SIG-M5 treated with dmso at 0.1 percent for 504 hours (cell line): ENCODE results near the gene TWNK.
A peak's percentile ranks its signal among the peaks of the same experiment; 100 is the strongest.

Source experiments
- DNase-seq: peaks from one replicate; lab custom pipeline; 2025; ENCODE audit not compliant: unreplicated experiment; lab: John Stamatoyannopoulos, UW

TWNK gene

GRCh38 chr10:100996678-100997359, 9.5 kb downstream of the TWNK start:
- DNase-seq, result peak; percentile 22

- DNase-seq, result peak; percentile 52
Observed at GRCh38 chr10:100997360-100998182, 10.2 kb downstream of the TWNK start.

DNA sequence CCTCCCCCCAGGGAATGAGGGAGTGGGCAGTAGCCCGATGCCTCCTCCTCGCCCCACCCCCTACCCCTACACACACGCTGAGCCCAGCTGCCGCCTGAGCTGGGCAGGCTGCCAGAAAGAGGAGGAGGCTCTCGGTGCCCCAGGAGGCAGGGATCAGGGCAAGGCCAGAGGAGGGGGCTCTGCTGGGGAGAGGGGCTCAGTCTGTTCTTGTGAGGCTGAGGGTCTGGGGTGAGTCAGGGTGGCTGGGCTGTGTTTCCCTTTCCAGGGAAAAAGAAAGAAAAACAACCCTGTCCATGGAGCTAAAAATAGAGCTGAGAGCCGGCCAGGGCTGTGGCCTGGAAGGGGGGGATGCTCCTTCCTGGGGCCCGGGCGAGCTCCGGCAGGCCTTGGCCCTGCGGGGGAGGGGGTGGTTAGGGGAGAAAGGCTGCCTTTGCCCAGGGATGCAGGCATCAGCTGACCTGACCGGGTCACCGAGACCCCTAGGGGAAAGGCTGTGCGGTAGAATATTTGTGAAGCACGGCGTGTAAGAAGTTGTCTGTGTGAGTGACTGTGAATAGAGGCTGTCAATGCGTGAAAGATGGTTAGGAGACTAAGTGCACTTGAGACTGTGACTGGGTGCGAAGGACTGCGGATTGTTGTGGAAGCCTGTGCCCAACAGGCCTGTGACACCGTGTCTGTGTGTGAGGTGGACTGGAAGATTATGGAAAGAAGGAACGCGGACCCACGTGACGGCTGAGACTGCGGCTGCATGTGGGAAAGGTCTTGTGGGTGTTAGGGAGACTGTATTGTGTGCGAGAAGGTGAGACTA, 11.0 kb downstream of the TWNK start:
- DNase-seq, result peak; percentile 67

GRCh38 chr10:100998991-100999741, 11.8 kb downstream of the TWNK start:
- peak; percentile 55 for DNase-seq

DNA sequence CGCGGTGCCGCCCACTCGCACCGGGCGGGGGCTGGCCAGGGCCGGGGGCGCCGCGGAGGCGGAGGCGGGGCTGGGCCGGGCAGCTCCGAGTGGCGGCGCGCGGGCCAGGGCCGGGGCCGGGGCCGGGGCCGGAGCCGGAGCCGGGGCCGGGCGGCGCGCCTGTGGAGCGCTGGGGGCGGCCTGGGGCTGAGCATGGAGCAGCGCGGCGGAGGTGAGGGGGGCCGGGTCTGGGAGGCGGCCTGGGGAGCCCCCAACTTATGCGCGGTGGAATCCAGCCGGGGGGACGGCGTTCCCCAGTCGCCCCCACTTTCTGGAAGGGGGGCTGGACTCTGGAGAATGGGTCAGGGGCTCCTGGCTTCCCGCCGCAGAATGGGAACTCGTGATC, 12.4 kb downstream of the TWNK start, which contains the start of gene LZTS2:
LZTS2 (plus strand) TSS at position 67 of the 385 bp plus-strand sequence. CDS start 2,731 bp downstream, outside the sequence.
- no peak for DNase-seq

GRCh38 chr10:101000127-101000914, 13.0 kb downstream of the TWNK start:
- no peak for DNase-seq

- DNase-seq, result no peak
Observed at GRCh38 chr10:101000915-101001658, 13.7 kb downstream of the TWNK start.

GRCh38 chr10:101001659-101002035, 14.3 kb downstream of the TWNK start:
- no peak for DNase-seq

GRCh38 chr10:101002456-101002855, 15.1 kb downstream of the TWNK start:
- DNase-seq, result no peak

GRCh38 chr10:101003639-101004206, 16.4 kb downstream of the TWNK start:
- no peak for DNase-seq

DNA sequence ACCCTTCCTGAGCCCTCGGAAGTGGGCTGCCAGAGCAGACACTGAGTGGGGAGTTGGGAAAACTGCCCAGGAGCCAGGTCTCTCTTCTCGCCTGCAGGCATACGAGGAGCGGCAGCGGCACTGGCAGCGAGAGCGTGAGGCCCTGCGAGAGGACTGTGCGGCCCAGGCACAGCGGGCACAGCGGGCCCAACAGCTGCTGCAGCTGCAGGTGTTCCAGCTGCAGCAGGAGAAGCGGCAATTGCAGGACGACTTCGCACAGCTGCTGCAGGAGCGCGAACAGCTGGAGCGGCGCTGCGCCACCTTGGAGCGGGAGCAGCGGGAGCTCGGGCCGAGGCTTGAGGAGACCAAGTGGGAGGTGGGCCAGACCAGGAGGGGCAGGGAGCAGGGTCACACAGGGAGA, 18.0 kb downstream of the TWNK start:
- DNase-seq, result no peak

DNA sequence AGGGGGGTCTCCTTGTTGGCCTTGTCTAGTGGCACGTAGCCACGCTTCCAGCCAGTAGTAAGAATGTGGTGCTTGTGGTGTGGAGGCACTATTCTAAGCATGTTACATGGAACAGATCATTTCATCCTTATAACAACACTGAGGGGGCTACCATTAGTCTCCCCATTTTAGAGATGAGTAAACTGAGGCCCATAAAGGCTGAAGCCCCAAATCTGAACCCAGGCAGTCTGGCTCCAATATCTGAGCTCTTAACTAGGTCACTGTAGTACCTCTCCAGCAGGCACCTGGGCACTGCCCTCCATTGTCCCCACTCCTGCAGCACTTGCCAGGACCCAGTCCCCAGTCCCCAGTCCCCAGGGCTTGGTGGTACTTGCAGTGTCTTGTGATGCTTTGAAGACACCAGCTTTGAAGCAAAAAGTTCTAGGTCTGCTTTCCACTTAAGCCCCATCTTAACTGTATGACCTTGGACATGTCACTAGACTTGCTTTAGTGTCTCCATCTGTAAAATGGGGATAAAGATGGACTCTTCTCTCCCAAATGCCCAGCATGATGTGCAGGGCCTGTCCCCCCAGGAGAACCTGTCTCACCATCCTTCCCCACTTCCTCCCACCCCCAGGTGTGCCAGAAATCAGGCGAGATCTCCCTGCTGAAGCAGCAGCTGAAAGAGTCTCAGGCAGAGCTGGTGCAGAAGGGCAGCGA, 18.7 kb downstream of the TWNK start:
- DNase-seq, result no peak

DNA sequence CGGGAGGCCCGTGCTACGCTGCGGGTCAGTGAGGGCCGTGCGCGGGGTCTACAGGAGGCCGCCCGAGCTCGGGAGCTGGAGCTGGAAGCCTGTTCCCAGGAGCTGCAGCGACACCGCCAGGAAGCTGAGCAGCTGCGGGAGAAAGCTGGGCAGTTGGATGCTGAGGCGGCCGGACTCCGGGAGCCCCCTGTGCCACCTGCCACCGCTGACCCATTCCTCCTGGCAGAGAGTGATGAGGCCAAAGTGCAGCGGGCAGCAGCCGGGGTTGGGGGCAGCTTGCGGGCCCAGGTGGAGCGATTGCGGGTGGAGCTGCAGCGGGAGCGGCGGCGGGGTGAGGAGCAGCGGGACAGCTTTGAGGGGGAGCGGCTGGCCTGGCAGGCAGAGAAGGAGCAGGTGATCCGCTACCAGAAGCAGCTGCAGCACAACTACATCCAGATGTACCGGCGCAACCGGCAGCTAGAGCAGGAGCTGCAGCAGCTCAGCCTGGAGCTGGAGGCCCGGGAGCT, 19.3 kb downstream of the TWNK start:
- DNase-seq, result no peak

DNA sequence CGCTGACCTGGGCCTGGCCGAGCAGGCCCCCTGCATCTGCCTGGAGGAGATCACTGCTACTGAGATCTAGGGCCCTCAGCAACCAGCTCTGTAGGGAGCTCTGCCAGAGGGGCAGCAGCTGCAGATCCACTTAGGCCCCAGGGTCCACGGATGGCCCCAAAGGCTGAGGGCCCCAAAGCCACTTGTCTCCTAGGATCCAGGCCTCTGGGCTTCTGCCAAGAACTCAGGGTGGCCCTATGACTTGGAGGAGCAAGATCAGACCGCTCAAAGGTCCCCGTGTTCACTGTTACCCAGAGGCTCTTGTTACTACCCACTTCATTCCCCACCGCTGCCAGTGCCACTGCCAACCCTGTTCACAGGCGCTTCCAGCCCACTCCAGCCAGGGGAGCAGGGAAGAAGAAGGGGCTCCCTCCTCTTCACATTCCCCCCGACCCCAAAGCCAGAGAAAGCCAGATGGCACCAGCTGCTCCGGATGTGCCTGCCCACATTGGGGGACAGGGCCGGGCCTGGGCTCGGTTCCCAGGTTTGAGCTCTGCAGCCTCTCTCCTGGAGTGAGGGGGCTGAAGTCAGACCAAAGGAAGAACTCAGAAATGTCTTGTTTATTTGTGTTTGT, 19.9 kb downstream of the TWNK start:
- DNase-seq, result no peak

DNA sequence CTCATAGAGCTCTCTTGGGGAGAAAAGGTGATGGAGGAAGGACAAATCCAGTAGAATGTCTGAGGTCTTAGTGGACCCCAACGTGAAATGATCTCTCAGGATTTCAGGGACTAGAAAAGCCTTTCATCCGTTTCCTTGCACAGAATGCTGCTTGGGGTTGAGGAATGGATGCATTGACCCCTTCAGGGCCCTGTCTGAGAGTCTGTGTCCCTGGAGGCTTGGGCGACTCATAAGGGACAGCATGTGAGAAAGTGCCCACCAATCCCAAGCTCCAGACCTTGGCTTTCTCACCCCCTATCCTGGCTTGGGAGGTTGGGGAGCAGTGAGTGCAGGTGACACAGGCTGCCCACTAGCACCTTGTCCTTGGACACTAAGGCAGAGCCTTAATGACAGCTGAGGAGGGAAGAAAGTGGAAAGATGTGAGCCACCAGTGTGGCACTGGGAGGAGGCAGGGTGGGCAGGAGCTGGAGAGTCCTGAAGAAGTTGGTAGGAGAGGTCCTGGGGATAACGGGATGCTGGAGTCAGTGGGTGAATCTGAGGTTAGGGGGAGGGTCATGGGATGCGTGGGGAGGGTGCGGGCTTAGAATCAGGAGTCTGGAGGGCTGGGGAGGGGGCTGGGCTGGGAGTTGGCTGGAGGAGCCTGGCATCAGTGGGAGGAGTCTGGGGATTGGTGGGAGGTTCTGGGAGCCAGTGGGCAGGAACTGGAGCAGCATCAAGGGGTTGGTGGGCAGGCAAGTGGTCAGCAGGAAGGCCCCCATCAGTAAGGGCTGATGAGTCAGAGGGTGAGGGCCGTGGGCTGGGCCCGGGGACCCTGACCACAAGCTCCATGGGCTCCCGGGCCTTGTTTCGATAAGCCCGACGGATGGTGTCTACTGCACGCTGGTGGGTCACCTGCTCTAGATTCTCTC, 20.8 kb downstream of the TWNK start:
- DNase-seq, result no peak

DNA sequence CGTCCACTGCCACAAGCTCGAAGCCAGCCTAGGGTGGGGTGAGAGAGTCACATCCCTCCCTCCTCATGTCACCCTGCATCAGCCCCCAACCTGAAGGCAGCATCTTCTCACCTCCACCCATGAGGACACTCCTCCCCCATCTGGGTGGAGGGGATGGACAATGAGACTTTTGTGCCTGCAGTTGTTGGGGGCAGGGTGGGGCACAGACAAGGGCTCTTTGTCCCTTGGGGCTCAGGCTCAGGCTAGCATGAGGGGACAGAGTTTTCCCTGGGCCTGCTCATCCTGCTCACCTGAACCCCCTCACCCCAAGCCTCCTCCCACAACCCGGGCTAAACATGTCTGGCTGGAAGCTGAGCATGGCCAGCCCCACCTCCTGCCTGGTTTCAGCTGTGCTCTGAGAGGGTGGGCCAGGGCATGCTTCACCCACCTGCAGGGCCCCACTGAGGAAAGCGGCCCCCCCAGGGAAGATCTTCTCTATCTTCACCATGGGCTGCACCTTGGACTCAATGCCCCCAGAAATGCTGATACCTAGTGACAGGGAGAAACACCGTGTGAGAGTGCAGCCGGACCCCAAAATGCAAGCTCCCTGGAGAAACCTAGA, 21.6 kb downstream of the TWNK start:
- DNase-seq, result no peak
